ENCODE measurements around the gene ZNF385B. TPM values are rescaled to one million over a fixed set of nuclear protein-coding genes. Genes with fewer than 3 reads are reported as not detected.
"Not testable (repeated sequence)": the region's sequence is repeated elsewhere in the genome, so short reads cannot be mapped to it uniquely, and the experiment has no call there.

Gene ZNF385B
- total RNA-seq, 4 donors from 2014 or later: 0.74 to 4.6 (median 0.82) TPM; not detected in 1

DNA sequence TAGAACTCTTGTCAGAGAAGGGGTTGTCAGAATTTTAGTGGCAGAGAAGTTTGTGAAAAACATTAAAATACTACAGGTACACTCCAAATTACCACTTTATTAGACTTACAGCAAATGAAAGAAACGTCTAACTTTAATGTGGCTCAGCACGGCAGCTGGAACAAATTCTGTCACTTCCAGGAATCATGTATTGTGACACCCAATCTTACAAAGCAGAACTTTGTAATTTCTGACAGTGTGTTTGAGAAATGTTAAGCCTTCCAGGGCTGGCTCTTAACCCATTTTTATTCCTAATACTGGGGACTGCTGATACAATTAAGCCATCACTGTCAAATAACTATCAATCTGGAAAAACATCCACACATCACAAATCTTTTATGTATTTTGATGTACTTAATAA lies 216.4 kb downstream of the ZNF385B start:
- TF ChIP-seq, protein P1, sequence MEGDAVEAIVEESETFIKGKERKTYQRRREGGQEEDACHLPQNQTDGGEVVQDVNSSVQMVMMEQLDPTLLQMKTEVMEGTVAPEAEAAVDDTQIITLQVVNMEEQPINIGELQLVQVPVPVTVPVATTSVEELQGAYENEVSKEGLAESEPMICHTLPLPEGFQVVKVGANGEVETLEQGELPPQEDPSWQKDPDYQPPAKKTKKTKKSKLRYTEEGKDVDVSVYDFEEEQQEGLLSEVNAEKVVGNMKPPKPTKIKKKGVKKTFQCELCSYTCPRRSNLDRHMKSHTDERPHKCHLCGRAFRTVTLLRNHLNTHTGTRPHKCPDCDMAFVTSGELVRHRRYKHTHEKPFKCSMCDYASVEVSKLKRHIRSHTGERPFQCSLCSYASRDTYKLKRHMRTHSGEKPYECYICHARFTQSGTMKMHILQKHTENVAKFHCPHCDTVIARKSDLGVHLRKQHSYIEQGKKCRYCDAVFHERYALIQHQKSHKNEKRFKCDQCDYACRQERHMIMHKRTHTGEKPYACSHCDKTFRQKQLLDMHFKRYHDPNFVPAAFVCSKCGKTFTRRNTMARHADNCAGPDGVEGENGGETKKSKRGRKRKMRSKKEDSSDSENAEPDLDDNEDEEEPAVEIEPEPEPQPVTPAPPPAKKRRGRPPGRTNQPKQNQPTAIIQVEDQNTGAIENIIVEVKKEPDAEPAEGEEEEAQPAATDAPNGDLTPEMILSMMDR (IDR thresholded peaks at IDR 0.05): no peak
- ATAC-seq (ENCODE audit: low FRiP score) (no peak), DNase-seq (ENCODE audit: low spot score) (no peak)

DNA sequence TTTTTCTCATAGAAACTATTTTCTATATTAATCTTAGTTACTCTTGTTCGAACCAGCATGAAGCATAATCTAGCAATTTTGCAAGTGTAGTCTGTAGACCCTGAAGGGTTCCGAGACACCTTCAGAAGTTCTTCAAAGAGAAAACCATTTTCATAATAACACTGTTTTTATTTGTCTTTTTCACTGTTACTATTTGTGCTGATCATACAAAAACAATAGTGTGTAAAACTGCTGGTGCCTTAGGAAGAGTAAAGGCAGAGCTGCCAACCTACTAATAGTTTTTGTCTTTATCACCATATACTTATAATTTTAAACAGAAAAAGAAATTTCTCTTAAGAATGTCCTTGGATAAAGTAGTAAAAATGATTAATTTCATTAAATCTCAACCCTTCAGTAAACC lies 218.9 kb downstream of the ZNF385B start:
- TF ChIP-seq, protein P1 (IDR thresholded peaks at IDR 0.05): no peak
- ATAC-seq (ENCODE audit: low FRiP score): no peak

DNA sequence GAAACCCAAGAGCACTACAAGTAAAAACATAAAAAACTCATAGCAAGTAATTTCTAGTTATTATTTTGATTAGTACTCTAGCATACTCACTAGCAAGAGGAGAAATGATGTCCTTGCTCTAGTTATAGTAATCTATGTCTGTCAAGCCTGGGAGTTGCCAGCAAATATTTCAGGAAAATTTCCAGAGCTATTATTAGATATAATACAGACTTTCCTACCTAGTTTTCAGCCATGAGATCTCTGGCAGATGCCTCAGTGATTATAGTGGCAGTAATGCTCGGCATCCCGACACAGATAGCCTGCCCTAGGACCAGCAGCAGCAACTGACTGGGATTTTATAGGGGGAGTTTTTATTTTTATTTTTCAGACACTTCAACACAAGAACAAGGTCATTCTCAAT lies 224.4 kb downstream of the ZNF385B start:
- DNase-seq (ENCODE audit: low spot score) (no peak), ATAC-seq (ENCODE audit: low FRiP score) (no peak)
- TF ChIP-seq, protein P1 (IDR thresholded peaks at IDR 0.05): no peak

More for the DNA sequence above, 218.9 kb downstream of the ZNF385B start:
- DNase-seq (ENCODE audit: low spot score): no peak

DNA sequence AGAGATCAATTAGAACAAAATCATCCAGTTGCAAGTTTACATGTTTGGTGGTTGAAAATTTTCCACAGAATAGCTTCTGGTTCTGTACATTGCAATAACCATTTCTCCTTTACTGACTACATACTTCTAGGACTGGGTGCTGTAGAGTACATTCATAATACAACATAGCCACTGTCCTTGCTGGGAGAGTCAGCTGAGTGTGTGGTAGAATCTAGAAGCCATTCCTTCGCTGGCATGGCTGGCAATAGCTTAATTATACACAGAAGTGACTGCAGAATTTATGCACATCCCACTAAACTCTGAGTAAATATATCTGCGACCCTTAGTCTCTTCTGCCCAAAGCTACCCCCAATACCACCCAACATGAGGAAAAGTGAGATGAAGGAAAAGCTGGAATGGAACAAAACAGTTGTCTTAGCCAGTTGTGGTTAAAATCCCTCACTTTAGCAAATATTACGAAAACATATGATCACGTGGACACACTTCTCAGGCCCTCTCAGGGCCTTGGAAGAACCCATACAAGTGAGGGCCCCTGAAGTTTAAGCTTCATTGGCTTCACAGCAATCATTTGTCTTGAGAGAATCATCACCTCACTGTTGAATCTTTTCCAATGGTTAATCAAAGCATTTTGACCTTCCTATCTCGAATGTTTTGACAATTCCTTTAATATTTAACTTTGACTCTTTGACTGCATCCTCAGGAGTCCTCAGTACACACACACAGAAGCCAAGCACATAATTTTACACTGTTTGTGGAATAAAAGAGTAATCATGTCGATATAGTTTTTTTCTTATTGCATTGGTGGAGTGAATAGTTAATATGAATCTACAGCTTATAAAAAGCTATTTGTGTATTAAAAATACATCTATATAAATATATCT lies 225.1 kb downstream of the ZNF385B start:
- TF ChIP-seq, protein P1 (IDR thresholded peaks at IDR 0.05): no peak
- DNase-seq (ENCODE audit: low spot score): no peak
- no peak for ATAC-seq (ENCODE audit: low FRiP score)

DNA sequence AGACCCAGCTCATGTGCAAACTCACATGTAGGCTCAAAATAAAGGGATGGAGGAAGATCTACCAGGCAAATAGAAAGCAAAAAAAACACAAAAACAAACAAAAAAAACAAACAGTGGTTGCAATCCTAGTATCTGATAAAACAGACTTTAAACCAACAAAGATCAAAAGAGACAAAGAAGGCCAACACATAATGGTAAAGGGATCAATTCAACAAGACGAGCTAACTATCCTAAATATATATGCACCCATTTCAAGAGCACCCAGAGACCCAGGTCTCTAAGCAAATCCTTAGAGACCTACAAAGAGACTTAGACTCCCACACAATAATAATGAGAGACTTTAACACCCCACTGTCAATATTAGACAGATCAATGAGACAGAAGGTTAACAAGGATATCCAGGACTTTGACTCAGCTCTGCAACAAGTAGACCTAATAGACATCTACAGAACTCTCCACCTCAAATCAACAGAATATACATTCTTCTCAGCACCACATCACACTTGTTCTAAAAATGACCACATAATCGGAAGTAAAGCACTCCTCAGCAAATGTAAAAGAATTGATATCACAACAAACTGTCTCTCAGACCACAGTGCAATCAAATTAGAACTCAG lies 229.5 kb downstream of the ZNF385B start:
- not testable (repeated sequence) for ATAC-seq (ENCODE audit: low FRiP score); DNase-seq (ENCODE audit: low spot score)

DNA sequence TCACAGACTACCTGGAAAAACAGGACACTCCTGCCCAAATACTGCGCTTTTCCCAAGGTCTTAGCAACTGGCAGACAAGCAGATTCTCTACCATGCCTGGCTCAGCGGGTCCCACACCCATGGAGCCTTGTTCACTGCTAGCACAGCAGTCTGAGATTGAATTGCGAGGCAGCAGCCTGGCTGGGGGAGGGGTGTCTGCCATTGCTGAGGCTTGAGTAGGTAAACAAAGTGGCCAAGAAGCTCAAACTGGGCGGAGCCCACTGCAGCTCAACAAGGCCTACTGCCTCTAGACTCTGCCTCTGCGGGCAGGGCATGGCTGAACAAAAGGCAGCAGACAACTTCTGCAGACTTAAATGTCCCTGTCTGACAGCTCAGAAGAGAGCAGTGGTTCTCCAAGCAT lies 231.6 kb downstream of the ZNF385B start:
- not testable (repeated sequence) for DNase-seq (ENCODE audit: low spot score); ATAC-seq (ENCODE audit: low FRiP score)

DNA sequence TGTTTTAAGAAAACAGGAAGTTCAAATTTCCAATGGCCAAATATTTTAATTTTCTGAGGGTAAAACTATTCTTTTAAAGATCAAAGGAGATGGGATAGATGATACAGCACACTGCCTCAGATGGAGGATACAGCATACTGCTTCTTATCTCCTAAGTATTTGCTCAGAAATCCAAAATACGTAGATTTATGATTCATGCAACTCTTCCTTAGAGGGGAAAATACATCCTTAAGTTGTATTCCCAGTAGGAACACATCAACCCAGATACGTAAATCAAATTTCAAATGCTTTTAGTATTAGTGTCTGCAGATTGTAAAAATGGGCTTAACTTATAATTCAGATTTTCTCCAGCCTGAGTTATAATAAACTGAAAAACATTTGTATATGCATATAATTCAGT lies 235.2 kb downstream of the ZNF385B start:
- no peak for ATAC-seq (ENCODE audit: low FRiP score)
- no peak for DNase-seq (ENCODE audit: low spot score)
- TF ChIP-seq, protein P1 (IDR thresholded peaks at IDR 0.05): no peak

All from omental fat pad (tissue), 4 donors.